HG02763 (cell line): ENCODE measurements around the gene L3MBTL4.
"Not testable (repeated sequence)": the region's sequence is repeated elsewhere in the genome, so short reads cannot be mapped to it uniquely, and the experiment has no call there.

Experiments
- ATAC-seq: cut with Tn5 transposase; IDR thresholded peaks from one replicate; pipeline ENCODE4 v1.9.1; 2021; ENCODE audit warnings: mild to moderate bottlenecking, moderate library complexity; ENCODE audit not compliant: unreplicated experiment

Gene L3MBTL4

DNA sequence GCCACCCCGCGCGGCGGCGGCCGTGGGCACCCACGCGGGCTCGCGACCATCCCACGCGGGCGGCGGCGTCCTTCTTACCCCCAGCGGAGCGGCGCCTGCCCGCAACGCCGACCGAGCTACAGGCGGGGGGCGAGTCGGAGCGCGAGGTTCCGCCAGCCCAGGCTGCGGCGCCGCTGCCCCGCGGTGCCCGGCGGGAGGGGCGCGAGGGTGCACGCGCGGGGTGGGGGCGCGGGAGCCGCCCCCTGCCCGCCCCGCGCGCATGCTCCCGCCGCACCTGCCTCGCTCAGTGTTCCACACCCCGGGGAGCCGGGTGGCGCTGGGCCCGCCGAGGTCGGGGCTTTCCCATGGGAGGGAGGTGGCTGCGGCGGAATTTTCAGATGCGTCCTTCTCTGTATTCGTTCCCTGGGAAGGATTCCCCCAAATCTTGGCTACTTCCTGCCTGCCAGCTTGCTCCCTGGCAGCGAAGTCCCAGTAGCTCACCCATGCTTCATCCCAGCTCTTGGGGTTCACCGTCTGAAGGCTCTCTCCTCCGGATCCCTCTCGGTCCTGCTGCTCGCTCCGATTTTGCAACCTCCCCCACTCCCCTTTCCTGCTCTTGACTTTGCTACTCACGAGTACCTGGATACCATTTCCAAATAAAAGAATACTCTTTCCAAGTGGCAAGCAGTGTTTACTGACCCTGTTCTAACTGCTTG lies at the start of gene L3MBTL4:
TSS of gene L3MBTL4 (minus strand) at position 189 of the 695 bp plus-strand sequence. CDS start 103,286 bp downstream, outside the sequence.
- ATAC-seq: peak; percentile 60

- no peak for ATAC-seq
These were observed 37.5 kb upstream of the L3MBTL4 start for GRCh38 chr18:6452194-6452593.

- ATAC-seq: peak; percentile 88
These were observed 34.5 kb upstream of the L3MBTL4 start for GRCh38 chr18:6449213-6449612.

- no peak for ATAC-seq
These were observed 29.9 kb upstream of the L3MBTL4 start for GRCh38 chr18:6444466-6445228.

- ATAC-seq: no peak
These were observed 26.5 kb upstream of the L3MBTL4 start for GRCh38 chr18:6441200-6441599.

DNA sequence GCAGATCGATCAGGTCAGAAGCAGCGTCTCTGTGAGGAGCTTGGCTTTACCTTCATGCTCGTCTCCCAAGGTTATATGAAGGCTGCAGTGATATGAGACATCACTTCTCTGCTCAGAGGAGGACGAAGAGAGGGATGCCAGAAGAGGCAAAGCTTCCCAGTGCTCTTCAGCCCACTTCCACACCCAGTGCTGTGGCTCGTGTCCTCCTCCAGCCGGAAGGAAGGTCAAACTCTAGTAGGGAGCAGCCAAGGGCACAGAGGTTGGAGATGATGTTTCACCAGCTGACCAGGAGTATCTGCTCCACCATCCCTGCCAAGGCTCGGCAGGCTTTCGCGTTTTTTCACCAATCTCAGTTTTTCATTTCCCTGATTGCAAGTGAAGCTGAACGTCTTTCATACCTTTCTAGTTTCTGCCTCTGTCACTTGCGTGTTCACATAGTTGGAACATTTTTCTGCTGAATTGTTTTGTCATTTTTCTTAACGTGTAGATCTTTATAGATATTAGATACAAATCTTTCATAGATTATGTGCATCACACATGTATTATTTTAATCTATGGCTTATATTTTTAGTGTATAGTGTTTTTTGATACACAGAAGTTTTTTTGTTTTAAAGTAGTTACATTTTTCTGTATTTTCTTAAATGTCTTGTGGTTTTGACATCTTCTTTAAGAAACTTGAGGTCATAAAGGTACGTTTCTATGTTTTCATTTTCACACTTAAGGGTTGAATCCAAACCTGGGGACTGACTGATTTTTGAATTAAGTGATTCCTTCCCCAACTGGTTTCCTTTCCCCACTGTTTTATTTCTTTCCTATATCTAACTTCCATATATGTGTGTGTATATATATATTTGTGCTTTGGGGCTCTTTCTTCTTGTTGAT lies 23.5 kb upstream of the L3MBTL4 start:
- no peak for ATAC-seq

DNA sequence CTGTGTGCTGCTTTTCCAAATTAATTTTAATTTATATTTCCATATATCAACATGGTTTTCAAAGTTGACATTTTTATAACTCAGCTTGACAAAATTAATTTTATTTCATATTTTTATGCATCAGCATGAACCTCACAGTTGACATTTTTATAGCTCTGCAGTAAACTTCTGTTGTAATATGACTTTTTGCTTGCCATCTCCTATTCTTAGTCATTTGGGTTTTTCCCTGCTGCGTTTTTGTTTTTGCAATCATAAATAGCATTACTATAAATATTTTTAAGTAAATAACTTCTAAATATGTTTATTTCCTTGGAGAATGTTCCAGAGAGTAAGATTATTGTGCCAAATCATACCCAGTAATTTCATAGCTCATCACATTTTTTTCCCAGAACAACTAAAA lies 21.0 kb upstream of the L3MBTL4 start:
- no peak for ATAC-seq

DNA sequence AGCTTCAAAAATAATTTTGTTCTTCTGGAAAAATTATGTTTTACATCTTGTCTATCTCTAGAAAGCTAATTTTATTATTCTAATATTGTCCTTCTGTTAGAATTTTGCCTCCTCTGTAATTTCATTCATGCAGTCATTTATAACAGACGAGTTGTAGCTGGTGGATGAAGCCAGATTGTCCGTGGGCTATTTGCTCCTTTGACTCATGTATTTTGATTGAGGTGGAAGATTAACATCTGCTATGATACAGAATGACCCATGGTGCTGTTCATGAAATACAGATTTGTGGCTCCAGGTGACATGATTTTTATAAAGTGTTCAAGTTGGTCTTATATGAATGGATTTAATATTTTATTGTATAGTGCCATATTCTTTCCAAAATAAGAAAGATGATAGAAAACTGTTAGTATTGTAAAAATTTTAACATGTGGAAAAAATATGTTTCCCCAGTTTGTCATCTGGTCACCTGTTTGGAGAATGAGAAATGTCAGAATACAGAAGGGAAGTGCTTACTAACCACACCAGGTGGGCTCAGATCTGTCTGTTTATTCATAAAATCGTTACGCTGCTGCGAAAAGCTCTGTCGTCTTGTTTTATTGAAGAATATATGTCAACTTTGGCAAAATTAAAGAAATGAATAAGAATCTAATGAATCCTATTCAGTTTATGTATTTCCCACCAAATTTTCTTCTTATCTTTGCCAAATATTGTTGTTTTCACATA lies 20.4 kb upstream of the L3MBTL4 start:
- ATAC-seq: no peak

- no peak for ATAC-seq
These were observed 19.8 kb upstream of the L3MBTL4 start for GRCh38 chr18:6434481-6434880.

DNA sequence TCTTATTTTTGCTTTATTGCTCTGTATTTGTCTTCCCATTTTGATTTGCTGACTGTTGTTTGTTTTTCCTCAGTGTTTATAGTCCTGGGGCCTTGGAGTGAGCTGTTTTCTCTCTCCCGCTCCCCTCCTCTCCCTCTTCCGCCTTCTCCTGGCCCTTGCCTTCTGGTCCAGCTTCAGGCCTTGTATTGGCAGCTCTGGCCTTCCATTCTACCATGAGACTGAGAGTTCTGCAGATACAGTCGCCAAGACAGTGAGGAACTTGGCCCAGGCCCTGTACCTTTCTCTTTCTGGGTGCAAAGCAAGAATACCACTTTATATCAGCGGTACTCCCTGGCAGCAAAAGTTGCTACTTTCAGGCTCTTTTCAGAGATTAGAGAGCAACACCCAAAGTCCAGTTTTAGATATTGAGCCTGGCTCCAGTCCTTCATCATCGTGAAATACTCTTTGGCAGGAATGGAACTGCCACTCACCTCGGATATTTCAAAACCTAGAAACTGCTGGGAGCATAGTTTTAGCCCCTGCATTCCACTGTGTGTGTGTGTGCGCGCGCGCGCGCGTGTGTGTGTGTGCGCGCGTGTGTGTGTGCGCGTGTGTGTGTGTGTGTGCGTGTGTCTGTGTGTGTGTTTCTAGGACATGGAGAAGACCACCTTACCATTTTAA lies 17.1 kb upstream of the L3MBTL4 start:
- ATAC-seq: no peak

DNA sequence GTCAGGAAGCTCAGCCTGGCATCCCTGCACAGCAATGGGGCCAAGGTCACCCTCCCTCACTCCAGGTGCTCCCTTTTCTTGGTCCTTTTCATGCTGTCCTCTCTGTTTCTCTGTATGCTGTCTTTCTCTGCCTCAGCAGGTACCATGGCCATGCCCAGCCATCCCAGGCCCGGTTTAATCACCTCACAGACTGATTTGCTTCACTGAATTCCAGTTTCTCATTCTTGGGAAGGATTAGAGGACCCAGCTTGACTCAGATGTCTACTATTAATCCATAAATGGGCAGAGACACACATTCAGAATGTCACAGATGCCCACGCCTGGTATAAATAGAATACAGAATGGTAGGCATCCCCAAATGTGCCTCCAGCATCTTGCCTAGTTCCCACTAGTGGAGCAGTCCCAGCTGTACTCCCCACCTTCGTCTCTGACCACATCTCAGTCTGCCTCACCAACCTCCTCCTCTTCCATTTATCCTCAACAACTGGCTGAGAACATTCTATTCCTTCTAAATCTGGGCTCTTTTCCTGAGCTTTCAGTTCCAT lies 14.2 kb upstream of the L3MBTL4 start:
- no peak for ATAC-seq

- no peak for ATAC-seq
These were observed 12.6 kb upstream of the L3MBTL4 start for GRCh38 chr18:6427286-6427685.

DNA sequence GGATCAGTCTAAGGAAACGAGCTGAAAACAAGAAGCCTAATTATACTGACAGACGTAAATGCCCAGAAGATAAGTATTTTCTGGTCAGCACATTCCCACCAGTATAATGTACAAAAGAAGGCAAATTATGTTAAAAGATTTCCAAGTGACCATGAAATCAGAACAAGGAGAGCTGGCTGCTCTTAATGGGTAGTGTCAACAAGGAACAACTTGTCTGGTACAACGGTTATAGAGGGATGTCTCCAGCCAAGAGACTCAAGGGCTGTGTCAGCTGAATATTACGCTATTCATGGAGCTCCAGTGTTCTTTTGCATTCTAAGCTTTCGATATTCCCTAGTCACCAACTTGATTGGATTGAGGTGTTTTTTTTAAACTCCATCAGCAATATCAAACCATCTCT lies 8.6 kb upstream of the L3MBTL4 start:
- ATAC-seq: no peak

DNA sequence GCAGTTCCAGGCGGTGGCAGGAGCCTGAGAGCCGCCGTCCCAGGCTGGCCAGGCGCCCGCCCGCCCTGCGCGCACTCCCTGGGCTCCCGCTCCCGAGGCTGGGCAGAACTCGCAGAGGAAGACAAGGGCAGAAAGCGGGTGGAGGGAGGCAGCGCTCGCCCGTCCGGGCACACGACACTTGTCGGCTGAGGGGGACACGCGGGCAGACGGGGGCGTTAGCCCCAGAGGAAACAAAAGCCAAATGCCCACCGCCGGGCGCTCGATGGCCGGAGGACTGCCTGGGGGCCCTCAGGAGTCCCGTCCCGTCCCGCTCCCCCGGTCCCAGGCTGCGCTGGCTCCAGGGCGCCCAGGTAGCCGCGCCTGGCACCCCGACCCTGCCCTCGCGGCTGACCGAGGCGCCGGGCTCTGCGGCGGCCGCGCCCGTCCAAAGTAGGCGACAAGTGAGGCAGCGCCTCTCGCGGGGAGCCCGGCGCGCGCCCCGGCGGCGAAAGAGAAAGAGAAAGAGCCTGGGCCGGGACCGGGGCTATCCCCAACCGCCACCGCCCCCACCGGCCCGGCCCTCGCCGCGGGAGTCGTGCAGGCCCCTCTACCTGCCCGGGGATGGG lies 491 bp downstream of the L3MBTL4 start:
- ATAC-seq: peak; percentile 87

DNA sequence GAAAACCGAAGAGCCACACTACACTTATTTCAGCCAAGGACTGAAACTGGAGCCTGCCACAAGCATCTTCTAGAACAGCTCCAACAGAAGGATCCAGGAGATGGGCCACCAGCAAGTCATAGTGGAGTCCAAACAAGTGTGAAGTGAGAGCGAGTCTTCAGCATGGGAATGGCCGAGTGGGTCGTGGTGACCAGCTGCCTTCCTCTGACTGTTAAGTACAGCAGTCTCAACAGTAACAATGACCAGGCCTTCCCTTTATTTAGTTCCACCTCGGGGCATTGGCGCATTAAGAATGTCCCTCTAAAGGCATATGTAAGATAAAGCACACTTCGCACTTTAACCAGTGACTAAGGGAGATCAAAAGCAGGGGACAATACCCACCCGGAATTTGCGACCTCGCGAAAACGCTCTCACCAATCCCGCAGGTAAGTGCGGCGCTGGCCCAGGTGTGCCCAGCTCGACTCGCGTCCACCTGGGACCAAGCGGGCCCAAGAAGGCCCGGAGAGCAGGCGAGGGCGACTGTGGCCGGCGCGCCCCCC lies 1.1 kb downstream of the L3MBTL4 start:
- no peak for ATAC-seq

DNA sequence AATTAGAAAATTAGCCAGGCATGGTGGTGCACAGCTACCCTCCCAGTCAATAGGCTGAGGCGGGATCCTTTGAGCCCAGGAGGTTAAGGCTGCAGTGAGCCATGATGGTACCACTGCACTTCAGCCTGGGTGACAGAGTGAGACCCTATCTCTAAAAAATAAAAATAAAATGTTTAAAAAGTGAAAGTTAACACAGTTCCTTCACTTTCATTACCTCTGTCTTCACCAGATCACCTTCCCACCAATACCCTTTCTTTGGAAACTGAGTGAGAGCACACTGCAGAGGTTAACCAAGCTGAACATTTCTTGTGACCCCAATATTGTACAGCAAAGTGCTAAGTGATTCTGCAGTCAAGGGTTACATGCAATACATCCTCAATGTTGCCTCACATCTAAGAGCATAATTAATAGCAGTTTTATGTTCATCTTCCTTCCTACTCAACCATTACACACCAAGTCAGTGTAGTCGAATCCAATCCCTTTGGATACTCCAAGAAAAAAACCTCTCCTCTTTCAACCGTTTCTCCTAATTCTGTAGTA lies 1.7 kb downstream of the L3MBTL4 start:
- no peak for ATAC-seq

- no peak for ATAC-seq
These were observed 3.3 kb downstream of the L3MBTL4 start for GRCh38 chr18:6411382-6411781.

DNA sequence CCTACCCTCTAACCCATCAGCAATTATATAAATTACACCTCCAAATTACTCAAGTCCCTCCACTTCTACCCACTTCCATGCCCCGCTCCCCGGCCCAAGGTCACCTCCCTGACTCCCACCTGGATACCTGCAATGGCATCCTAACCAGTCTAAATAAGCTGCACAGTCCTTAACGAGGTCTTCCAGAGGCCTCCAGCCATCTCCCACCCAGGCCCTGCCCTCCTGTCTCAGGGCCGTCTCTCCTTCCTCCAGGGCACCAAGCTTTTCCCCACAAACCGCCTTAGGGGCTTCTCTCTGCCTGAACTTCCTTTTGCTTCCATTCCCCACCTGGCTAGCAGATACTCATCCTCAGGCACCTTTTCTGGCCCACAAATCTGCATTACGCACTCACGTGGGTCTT lies 4.8 kb downstream of the L3MBTL4 start:
- no peak for ATAC-seq

- not testable (repeated sequence) for ATAC-seq
These were observed 6.2 kb downstream of the L3MBTL4 start for GRCh38 chr18:6408543-6408942.
